22Rv1 (cell line): ENCODE results near the gene PANK4.

Experiments
- CTCF ChIP-seq: fragments of 450-650 bp; IDR thresholded peaks from 2 replicates; pipeline ENCODE4 v1.5.1; 2017; ENCODE audit warnings: mild to moderate bottlenecking
- ZFX ChIP-seq: fragments of 450-650 bp; IDR thresholded peaks from 2 replicates; pipeline ENCODE4 v1.6.1; 2017; ENCODE audit warnings: antibody characterized with exemption, borderline replicate concordance

- TF ChIP-seq CTCF (no peak), ZFX (no peak)
These were observed 1.1 kb upstream of the PANK4 start for GRCh38 chr1:2527556-2527860.
